HT-29 (cell line): ENCODE measurements around the gene DGKB. TPM values are rescaled to one million over a fixed set of nuclear protein-coding genes. Genes with fewer than 3 reads are reported as not detected.
"Not testable (repeated sequence)": the region's sequence is repeated elsewhere in the genome, so short reads cannot be mapped to it uniquely, and the experiment has no call there.

Source experiments
- DNase-seq: peaks from one replicate; pipeline ENCODE4 v3.0.0-alpha.2; 2015; ENCODE audit warnings: low spot score
- total RNA-seq: library from RNA; depleted of rRNA; stranded (reverse); fragments of >200 nt; shearing (Covaris generic); gene quantifications from 2 replicates; pipeline ENCODE4 v1.2.3, GENCODE V29; 2014

Gene DGKB
- total RNA-seq, 1 experiment from 2014 or later, result 0.41 TPM

DNA sequence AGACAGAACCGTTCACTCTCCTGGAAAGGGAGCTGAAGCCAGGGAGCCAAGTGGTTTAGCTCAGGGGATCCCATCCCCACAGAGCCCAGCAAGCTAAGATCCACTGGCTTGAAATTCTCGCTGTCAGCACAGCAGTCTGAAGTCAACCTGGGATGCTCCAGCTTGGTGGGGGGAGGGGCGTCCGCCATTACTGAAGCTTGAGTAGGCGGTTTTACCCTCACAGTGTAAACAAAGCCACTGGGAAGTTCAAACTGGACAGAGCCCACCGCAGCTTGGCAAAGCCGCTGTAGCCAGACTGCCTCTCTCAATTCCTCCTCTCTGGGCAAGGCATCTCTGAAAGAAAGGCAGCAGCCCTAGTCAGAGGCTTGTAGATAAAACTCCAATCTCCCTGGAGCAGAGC is 443.7 kb downstream of the DGKB start:
- DNase-seq, result not testable (repeated sequence)

GRCh38 chr7:14457568-14458453 is 444.7 kb downstream of the DGKB start:
- DNase-seq, result peak; percentile 89

DNA sequence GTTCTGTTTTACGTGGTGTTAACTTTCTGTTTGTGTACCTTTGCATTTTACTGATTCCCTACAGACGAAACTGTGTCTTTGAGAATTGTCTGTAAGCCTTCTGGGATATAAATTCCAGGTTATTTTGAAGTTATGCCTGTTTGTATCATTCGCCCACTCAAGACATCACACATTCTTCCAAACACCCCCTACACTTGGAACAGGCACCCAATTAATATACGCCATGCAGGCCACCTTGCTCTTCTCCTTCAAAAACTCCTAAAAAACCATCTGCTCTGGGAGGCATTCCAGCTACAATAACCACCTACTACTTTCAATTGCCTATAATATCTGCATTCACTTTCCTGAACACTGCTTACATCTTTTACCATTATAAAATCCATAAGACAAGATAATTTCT is 453.3 kb downstream of the DGKB start:
- no peak for DNase-seq

- DNase-seq, result no peak
These were observed 455.7 kb downstream of the DGKB start for GRCh38 chr7:14446829-14447228.

- DNase-seq, result no peak
These were observed 456.3 kb downstream of the DGKB start for GRCh38 chr7:14446219-14446618.

DNA sequence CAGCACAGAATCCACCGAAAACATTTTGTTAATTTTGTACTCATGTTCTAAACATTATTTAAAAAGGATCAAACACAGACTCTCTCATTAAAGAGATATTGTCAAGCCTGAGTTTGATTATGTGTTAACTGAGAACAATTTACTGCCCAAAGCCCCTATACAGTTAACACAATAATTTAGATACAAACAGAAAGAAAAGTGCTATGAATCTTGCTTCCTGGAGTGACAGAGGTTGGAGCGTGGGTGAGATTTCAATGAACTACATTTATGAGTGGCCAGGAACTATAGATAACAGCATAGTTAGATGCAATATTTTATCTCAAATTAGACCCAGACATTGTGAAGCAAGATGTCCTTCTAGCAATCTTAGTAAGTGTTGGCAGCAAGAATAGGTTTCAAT is 464.2 kb downstream of the DGKB start:
- no peak for DNase-seq

DNA sequence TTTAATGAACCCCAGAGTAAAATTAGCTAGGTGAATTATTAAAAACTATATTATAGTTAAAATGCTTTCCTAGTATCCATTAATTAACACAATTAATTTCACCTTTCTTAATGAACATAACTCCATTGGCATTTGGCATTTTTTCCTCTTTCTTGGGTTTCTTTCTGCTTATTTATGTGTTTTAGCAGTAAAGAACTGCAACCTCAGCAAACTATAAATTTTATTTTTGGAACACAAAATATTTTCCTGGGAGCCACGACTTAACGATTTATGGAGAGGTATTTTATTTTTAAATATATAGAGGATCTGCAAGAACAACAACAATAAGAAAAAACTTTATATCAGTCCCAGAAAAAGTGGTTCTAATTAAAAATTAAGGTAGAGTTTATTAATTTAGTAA is 465.7 kb downstream of the DGKB start:
- no peak for DNase-seq

DNA sequence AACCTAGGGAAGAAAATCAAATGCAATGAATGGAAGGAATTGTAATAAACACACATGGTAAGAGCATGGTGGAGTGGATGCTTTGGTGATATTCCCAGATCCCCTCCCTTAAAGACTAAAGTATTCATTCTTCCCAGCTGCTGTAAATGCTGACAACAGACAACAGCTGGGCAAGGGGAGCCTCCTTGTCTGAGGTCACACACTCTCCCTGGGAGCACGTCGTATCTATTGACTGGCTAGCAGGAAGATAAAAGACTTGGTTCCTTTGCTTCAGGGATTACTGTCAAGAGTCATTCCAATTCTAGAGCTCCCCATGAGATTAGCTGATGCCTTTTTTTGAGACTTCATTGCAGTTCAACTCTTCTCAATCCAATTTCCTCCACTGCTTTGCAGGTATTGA is 469.6 kb downstream of the DGKB start:
- DNase-seq, result no peak

DNA sequence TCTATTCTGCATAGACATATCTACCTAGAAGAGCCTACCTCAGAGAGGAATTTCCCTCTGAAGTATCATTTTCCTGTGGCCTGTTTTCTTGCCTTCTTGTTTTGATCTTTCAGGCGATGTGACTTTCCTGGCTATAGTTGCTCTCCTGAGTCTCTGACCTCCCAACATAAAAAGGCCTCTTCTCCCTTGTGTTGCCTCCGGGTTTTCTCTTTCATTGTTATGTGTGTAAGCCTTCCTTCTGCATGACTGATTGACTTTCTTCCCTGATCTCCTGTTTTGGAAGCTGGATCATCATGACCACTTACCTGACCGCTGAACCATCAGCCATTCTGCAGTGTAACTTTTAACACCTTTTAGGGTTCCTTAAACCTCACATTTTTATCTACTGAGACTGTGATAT is 471.6 kb downstream of the DGKB start:
- DNase-seq, result no peak

- no peak for DNase-seq
These were observed 477.0 kb downstream of the DGKB start for GRCh38 chr7:14425559-14425958.

DNA sequence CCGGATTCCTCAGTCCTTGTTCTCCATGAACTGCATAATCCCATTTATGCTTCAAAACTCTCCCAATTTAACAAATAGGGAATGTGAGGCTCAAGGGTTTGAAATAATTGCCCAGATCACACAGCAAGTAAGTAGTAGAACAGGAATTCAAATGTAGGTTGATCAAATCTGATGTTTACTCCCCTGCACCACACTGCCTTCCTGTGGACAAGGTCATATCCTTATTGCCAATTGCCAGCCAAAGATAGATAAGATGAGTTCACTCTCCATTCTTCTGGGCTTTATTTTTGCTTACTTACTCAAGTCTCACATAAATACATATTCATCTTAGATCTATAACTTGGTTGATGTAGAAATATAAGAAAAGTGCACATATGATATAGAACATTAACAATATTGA is 477.9 kb downstream of the DGKB start:
- peak; percentile 11 for DNase-seq

- DNase-seq, result no peak
These were observed 481.8 kb downstream of the DGKB start for GRCh38 chr7:14420768-14421167.

- no peak for DNase-seq
These were observed 483.0 kb downstream of the DGKB start for GRCh38 chr7:14419531-14419930.

DNA sequence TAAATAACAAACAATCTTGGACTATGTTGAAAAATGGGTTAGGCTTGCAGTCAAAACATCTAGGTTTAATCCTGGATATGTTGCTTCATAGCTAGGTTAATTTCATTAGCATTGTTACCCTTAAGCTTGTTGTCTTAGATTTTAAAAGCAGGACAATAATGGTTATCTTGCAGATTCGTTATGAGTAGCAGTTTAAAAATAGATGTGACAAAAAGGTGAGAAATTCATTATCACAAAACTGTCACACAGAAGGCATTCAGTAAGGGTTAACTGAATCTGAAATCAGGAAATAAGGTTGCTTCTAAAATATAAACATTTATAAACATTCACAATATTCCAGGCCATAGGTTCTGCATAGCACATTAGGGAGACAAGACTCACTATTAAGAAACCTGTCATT is 483.9 kb downstream of the DGKB start:
- DNase-seq, result no peak

GRCh38 chr7:14414274-14414986 is 488.1 kb downstream of the DGKB start:
- DNase-seq, result no peak

DNA sequence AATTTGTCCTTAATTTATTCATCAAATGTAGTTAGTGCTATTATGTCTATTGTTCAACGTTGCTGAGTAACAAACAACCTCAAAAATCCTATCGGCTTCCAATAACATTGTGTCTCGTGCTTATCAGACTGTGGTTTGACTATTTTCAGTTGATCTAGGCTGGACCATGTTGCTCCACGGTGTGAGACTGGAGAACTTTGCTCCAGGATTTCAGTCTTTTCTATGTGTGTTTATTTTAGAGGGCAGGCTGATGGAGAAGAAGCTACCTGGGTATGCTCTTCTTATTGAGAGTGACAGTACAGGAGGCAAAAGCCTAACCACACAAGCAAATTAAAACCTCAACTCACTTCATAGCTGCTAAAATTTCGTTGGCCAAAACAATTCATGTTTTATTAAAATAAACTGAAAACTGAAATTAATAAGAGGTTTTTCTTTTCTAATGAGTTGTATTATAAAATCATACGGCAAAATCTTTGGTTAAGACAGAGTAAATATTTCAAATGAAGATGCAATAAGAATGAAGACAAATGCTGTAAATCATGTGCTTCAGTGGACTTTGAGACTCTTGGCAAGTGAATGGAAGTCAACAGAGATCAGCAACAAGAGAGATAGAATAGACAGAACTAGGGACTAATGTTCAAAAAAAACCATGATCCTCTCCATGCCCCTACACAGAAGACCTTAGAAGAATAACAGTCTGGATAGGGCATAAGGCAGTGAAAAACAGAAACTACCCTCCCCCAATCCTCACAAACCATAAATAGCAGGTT is 495.1 kb downstream of the DGKB start:
- no peak for DNase-seq

- DNase-seq, result no peak
These were observed 499.0 kb downstream of the DGKB start for GRCh38 chr7:14403587-14403986.

DNA sequence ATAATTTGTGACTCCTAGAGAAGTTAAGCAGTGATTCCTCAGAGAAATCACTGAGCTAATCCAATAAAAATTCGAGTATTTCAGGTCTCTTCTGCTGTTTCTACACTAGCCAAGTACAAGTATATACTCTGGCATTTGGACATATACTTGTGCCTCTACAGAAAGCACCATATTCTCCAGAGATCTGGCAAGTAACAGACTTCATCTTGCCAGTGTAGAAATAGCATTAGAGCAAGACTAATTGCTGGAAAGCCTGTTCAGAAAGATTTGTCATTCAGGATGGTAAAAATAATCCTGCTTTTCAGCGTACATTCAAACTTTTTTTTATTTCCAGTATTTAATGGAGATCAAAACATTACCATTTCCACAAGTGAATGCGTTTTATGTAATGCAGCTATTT is 502.3 kb downstream of the DGKB start:
- no peak for DNase-seq

- no peak for DNase-seq
These were observed 504.0 kb downstream of the DGKB start for GRCh38 chr7:14398526-14398925.

GRCh38 chr7:14395860-14396259 is 506.7 kb downstream of the DGKB start:
- DNase-seq, result no peak

GRCh38 chr7:14394786-14395185 is 507.8 kb downstream of the DGKB start:
- no peak for DNase-seq

GRCh38 chr7:14389595-14389994 is 513.0 kb downstream of the DGKB start:
- no peak for DNase-seq
